MM.1S (cell line): ENCODE results near the gene ANXA6.

Source experiments
- EZH2 ChIP-seq: fragments of 300-600 bp; sonication (generic); optimal IDR thresholded peaks from 2 replicates; pipeline ENCODE3; 2017; ENCODE audit warnings: low read depth, mild to moderate bottlenecking, antibody characterized with exemption, low read length, mixed read lengths
- EZH2phosphoT487 ChIP-seq: fragments of 300-600 bp; sonication (generic); IDR thresholded peaks from 2 replicates; pipeline ENCODE4 v1.6.1; 2018; ENCODE audit warnings: antibody characterized with exemption, low read length
- TF ChIP-seq, protein P1 (sequence below): fragments of 300-600 bp; sonication (generic); IDR thresholded peaks from 2 replicates; pipeline ENCODE4 v1.5.1; 2016; ENCODE audit warnings: antibody characterized with exemption, low read length, mixed read lengths

DNA sequence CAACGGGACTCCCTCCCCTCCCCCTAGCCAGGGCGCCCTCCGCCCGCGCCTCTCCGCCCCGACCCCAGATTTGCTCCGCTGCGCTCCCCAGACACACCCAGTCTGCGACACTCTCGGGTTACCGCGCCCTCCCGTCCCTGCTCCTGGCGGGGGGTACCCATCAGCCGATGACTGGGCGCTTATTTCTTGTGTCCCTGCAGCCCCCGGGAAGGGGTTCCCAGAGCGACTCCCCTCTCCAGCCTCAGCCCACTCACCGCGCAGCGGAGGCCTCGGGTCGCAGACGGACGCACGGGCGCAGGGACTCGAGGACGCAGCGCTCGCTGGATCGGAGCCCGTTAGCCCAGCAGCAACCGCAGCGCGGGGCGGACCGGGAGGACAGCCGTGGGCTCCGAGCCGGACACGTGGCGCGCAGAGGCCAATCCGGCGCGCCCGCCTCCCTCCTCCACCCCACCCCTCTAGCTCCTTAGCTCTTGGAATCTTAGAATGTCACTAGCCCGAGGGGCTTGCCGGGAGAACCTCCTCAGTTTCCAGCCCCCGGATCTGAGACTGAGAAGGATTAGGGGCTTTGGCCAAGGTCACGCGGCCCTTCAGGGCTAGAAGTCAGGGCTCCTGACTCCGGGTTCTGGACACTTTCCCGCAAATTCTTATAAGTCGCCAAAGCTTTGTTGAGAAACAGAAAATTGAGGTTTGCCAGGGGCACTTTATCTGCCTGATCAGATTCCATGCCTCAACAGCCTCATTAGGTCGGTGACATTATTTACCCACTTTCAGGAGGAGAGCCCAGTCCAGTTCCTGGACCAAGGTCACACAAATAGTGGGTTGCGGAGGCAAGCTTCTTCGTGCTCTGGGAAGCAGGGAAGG, at the start of gene ANXA6:
- TF ChIP-seq, protein P1, sequence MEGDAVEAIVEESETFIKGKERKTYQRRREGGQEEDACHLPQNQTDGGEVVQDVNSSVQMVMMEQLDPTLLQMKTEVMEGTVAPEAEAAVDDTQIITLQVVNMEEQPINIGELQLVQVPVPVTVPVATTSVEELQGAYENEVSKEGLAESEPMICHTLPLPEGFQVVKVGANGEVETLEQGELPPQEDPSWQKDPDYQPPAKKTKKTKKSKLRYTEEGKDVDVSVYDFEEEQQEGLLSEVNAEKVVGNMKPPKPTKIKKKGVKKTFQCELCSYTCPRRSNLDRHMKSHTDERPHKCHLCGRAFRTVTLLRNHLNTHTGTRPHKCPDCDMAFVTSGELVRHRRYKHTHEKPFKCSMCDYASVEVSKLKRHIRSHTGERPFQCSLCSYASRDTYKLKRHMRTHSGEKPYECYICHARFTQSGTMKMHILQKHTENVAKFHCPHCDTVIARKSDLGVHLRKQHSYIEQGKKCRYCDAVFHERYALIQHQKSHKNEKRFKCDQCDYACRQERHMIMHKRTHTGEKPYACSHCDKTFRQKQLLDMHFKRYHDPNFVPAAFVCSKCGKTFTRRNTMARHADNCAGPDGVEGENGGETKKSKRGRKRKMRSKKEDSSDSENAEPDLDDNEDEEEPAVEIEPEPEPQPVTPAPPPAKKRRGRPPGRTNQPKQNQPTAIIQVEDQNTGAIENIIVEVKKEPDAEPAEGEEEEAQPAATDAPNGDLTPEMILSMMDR: no peak
- TF ChIP-seq EZH2phosphoT487 (no peak), EZH2 (no peak)
